Activated CD4-positive, alpha-beta T cell treated with anti-CD3 and anti-CD28 coated beads, Interleukin-2, amount 50 U/mL, for 16 hours (primary cell): ENCODE measurements around the gene NEURL1B.

ENCODE experiments used
- DNase-seq: peaks from one replicate; pipeline ENCODE4 v3.0.0-alpha.2; 2020

The NEURL1B gene

DNA sequence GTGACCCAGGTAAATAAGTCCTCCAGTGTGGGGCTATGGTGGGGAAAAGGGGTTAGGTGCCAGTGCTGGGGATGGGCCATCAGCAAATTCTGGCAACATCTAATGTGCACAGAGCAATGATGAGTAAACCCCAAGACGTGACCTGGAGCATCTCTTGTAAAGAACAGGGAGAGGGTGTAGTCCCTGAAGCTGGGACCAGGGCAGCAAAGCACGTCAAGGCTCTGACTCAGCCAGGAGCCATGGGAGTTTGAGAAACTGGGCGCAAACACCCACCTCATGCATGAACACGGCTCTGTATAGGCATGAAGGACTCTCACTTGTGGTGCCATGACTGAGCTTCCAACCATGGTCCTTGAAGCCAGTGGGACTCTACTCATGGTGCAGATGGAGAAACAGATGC is 78.1 kb downstream of the NEURL1B start:
- no peak for DNase-seq

GRCh38 chr5:172720655-172721054 is 79.6 kb downstream of the NEURL1B start:
- DNase-seq = no peak

DNA sequence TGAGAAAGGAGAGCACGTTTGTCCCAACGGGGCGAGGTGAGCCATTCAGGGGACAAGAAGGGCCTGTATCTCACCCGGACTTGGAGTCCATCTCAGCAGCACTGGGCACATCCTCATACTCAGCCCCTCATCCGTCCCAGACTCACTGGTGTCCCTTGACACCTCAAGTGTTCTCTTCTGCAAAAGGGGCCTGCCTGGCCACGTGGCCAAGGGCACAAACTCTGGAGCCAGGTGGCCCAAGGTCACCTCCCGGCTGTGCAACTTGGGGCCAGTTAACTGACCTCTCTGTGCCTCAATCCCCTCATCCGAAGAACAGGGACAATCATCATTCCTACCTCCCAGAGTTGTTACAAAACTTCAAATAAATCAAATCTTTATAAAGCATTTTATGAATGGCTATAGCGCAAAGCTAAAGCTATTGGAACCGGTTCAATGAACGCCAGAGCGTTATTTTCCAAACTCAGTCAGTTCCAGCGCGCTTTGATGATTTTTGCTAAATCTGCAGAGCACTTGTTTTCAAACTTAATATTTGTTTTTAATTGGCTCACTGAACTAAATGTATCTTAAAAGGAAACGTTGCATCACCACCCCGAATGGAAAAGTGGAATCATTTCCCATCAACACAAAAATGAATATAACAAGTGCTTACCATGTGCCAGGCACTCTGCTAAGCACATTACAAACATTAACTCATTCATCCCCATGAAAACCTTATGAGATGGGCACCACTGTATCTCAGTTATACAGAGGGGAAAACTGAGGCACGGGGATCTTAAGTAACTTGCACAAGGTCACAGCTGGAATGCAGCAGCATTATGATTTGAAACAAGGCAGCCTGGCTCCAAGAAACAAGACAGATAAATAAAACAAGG is 80.6 kb downstream of the NEURL1B start:
- no peak for DNase-seq

- peak; percentile 19 for DNase-seq
Observed at GRCh38 chr5:172722327-172722815, 81.3 kb downstream of the NEURL1B start.

DNA sequence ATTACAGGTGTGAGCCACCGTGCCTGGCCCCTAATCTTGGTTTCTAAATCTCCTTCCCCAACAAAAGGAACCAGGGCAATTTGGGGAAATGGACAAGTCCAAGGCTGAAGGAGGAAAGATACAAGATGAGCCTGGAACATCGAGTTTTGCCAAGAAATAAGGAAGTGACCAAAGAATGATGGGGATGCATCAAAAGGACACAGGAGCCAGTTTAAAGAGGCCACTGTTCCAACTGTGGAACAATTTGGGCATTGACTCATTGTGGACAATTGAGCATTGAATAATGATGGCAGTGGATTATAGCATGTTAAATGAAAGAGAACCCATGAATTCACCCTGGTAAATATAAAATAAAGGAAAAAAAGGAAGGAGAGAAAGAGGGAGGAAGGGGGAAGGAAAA is 82.4 kb downstream of the NEURL1B start:
- DNase-seq = no peak

DNA sequence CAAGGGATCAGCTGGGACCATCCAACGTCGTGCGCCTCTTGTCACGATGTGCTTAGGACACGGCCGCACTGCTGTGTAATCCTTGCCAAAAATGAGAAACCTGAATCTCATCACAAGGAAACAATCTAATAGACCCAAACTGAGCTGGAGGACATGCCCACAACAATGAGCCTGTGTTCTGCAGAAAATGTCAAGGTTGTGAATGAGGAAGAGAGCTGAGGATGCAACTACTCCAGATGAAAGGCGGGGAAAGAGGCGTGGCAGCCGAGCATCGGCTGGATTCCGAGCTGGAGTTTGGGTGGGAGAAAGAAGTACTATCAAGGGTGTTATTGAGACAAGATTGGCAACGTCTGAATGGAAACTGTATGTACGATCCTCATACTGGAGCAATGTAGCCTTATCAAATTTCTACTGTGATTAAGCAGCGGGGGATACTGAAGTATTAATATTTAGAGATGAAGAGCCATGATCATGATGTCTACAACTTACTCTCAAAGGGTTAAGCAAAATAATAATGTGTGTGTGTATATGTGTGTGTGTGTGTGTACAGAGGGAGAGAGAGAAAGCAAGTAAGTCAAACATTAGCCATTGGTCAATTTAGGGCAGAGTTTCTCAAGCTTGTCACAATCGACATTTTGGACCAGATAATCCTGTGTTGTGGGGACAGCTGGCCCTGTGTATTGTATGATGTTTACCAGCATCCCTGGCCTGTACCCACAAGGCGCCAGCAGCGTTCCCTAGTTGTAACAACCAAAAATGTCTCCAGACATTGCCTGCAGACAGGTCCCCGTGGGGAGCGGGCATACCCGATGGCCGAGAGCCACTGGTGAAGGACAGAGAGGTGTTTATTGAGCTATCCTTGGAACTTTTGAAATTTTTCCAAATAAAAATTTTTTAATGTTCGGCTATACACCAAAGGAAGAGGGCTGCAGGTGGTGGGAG is 83.5 kb downstream of the NEURL1B start:
- no peak for DNase-seq

DNA sequence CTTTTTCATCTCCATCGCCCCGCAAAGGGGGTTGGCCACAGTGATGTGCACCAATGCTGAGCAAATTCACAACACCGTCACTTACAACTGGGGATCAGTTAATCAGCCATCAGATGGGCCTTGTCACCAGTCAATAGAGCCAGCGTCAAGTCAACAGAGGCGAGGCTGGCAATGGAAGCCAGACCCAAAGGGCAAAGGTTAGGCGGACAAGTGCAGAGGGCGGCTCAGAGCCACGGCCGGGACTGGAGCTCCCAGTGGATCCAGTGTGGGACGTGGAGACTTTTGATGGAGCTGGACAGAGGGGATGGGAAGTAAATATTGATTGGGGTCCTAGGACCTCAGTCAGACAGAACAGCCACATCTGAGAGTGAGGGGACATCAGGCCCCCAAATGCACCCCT is 84.2 kb downstream of the NEURL1B start:
- no peak for DNase-seq

DNA sequence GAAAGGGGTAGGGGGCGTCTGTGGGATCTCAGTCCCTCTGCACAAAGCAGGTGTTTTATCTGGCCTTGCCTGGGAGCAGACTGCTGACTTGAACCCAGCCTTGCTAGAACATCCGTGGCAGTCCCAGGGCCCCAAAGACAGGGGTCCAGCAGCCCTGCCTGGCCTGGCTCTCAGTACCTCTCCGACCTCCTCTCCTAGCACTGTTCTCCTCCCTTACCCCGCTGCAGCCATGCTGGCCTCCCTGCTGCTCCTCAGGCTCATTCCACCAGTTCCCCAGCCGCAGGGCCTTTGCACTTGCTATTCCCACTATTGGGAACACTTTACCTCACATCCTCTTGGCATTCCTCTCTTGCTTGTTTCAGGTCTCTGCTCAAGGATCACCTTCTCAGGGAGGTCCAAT is 84.7 kb downstream of the NEURL1B start:
- no peak for DNase-seq

GRCh38 chr5:172726966-172727365 is 85.9 kb downstream of the NEURL1B start:
- DNase-seq = no peak

GRCh38 chr5:172727551-172727950 is 86.5 kb downstream of the NEURL1B start:
- DNase-seq = no peak

- no peak for DNase-seq
Observed at GRCh38 chr5:172728481-172729241, 87.6 kb downstream of the NEURL1B start.

- DNase-seq = no peak
Observed at GRCh38 chr5:172729588-172729987, 88.5 kb downstream of the NEURL1B start.

GRCh38 chr5:172730222-172730621 is 89.2 kb downstream of the NEURL1B start:
- no peak for DNase-seq

DNA sequence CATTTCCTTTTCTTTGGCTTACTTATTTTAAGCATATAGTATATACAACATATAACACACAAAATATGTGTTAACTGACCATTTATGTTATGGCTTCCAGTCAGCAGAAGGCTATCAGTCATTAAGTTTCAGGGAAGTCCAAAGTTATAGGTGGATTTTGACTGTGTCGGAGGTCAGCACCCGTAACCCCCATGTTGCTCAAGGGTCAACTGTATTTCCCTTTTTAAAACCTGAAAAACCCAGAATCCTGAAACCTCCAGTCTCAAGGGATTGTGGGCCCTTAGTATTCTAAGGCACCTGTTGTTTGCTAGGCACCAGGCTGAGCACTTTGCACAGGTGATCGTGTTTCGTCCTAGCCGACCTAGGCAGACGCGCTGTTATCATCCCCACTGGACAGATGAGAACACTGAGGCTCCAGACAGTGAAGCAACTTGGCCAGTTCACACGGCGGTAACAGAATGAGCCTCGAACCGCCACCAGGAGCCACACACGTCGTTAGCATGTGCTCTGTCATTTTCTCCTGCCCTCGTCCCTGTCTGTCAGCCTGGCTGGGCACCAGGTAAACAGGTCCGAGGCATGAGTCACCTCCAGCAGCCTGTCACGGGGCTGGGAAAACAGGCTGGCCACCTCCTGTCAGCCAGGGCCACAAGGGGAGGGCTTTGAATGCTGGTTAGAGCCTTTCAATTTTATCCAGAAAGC is 90.1 kb downstream of the NEURL1B start:
- DNase-seq = no peak

DNA sequence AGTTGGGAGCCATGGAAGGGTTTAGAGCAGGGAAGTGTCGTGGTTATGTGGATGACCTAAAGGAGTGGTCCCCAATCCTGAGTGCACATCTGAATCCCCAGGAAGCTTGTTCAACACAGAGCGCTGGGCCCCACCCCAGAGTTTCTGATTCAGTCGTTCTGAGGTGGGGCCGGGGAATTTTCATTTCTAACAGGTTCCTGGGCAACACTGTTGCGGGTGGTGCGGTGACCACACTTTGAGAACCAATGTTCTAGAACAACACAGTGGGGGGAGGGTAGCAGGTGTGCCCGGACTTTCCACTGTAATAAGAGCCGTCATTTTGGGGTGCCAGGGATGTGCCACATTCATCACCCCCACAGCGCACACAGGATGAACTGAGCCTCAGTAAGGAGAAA is 90.6 kb downstream of the NEURL1B start:
- DNase-seq = no peak

- no peak for DNase-seq
Observed at GRCh38 chr5:172732201-172732865, 91.3 kb downstream of the NEURL1B start.

DNA sequence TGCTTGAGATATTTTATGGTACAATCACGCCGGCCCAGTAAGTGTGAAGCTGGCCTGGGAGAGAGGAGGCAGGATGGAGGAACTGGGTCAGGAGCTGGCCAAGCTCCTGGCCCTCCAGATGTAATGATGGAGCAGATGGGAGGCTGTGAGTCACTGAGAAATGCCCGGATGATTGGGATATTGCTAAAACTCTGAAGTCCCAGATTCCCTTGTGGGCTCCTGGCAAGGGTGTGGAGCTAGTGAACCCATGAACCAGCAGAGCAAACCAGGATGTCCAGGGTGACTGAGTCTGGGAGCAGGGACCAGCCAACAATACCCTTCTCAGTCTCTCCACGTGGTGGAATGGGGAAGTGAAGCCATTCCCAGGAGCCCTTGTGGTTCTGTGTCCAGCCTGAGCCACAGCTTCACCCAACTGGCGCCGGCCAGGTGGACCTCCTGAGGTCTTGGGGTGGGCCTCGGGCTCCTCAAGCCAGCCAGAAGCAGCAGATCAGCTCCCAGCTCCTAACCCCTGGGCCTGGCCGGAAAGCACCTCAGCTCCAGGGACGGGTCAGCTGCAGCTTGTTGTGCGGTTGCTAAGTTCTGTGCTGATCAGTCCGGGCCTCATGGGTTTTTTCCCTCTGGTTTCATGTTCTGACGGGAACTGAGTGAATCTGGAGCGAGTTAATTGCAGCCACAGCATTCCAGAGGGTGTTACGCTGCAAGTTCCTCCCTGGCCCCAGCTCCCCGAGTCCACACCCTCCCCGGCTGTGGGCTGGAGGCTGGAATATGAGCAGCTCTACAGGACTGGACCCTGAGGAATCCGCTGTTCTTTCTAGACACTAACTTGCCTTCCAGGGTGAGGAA is 92.3 kb downstream of the NEURL1B start:
- DNase-seq = no peak

DNA sequence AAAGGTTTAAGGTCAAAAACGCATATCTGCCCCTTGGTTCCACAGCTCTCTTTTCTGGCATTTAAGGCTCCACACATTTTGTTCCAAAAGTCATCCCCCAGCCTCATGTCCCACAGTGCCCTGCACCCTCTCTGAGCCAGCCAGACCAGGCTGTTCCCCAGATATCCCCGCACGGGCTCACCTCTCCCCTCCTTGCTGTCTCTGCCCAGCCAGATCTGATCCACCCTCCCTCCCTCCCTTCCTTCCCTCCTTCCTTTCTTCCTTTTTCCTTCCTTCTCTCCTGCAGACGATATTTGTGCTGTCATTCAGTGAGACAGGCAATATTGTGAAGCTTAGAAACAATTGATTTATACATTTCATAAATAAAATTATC is 92.9 kb downstream of the NEURL1B start:
- DNase-seq = no peak

DNA sequence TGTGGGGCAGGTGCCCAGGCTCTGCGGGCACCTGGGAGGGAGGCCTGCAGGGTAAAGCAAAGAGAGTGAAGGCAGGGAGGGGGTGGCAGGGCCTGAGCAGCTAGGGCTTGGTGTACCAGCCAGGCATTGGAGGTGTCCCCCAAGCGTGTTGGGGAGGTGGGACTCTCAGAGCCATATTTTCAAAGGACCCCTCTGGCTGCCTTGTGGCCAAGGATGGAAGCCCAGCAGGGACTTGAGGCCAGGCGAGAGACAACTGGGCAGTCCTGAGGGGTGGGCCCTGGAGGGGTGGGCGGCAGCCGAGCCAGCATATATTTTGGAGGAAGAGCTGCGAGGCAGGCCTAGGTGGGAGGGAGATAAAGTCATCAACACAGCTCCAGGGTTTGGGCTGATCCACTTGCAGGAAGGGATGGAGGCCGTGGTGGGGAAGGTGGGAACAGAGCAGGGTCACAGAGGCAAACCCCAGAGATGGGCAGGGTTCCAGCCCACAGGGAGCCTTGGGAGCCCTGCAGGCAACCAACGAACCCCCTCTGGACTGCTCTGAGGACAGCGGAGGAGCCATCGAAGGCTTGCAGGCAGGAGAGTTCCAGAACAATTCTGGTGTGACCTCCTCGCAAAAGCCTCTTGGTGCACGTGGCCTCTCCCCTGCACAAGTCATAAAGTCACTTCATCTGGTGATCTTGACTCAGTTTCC is 94.2 kb downstream of the NEURL1B start:
- DNase-seq = no peak

GRCh38 chr5:172736508-172737135 is 95.6 kb downstream of the NEURL1B start:
- no peak for DNase-seq
